GM23338 (cell line): ENCODE measurements around the gene PAM. TPM values are rescaled to one million over a fixed set of nuclear protein-coding genes. Genes with fewer than 3 reads are reported as not detected.

Experiments used
- ATAC-seq: fragments of 200-7000 bp; cut with Tn5 transposase; 3 replicates; pipeline ENCODE4 v1.9.1; 2020
- DNase-seq: peaks from one replicate; pipeline ENCODE4 v3.0.0-alpha.2; 2015; ENCODE audit warnings: low spot score
- H2AFZ ChIP-seq: fragments of 200-600 bp; sonication (generic); 2 replicates; pipeline ENCODE4 v1.8.0; 2016; ENCODE audit warnings: antibody characterized with exemption, mild to moderate bottlenecking, moderate library complexity
- H3F3A ChIP-seq: fragments of 200-600 bp; sonication (generic); replicated peaks from 2 replicates; pipeline ENCODE4 v1.8.0; 2017; ENCODE audit warnings: antibody characterized with exemption, mixed run types, low read depth
- H3K27ac ChIP-seq: fragments of 200-600 bp; sonication (generic); 2 replicates; pipeline ENCODE4 v1.6.1; 2016; ENCODE audit warnings: low read depth
- H3K27me3 ChIP-seq: fragments of 200-600 bp; sonication (generic); 2 replicates; pipeline ENCODE4 v1.8.0; 2016; ENCODE audit warnings: mild to moderate bottlenecking, mixed run types, moderate library complexity; ENCODE audit not compliant: insufficient read depth
- H3K36me3 ChIP-seq: fragments of 200-600 bp; sonication (generic); 2 replicates; pipeline ENCODE4 v1.8.0; 2016; ENCODE audit warnings: mild to moderate bottlenecking; ENCODE audit not compliant: insufficient read depth
- H3K4me1 ChIP-seq: fragments of 200-600 bp; sonication (generic); 2 replicates; pipeline ENCODE4 v1.8.0; 2016; ENCODE audit warnings: mild to moderate bottlenecking, moderate library complexity; ENCODE audit not compliant: insufficient read depth
- H3K4me2 ChIP-seq: fragments of 200-600 bp; sonication (generic); 2 replicates; pipeline ENCODE4 v1.7.1; 2017; ENCODE audit warnings: mixed run types
- H3K4me3 ChIP-seq: fragments of 200-600 bp; sonication (generic); 2 replicates; pipeline ENCODE4 v1.6.1; 2016; ENCODE audit warnings: mixed run types
- H3K79me2 ChIP-seq: fragments of 200-600 bp; sonication (generic); replicated peaks from 2 replicates; pipeline ENCODE4 v1.8.0; 2017; ENCODE audit warnings: mild to moderate bottlenecking; ENCODE audit not compliant: insufficient read depth
- H3K9me2 ChIP-seq: fragments of 200-600 bp; sonication (generic); 2 replicates; pipeline ENCODE4 v1.8.0; 2017; ENCODE audit not compliant: insufficient read depth
- H4K20me1 ChIP-seq: fragments of 200-600 bp; sonication (generic); replicated peaks from 2 replicates; pipeline ENCODE4 v1.8.0; 2017; ENCODE audit warnings: mild to moderate bottlenecking; ENCODE audit not compliant: insufficient read depth
- H3K27ac Mint-ChIP-seq: 2 replicates; pipeline ENCODE4 v1.8.0; 2020; ENCODE audit warnings: inconsistent platforms, mild to moderate bottlenecking, moderate library complexity, mixed read lengths
- H3K27me3 Mint-ChIP-seq: 3 replicates; pipeline ENCODE4 v1.8.0; 2022; ENCODE audit warnings: low read depth, mild to moderate bottlenecking, moderate library complexity, mixed read lengths, inconsistent platforms; ENCODE audit not compliant: insufficient read depth, poor library complexity
- H3K36me3 Mint-ChIP-seq: 3 replicates; pipeline ENCODE4 v1.8.0; 2021; ENCODE audit warnings: low read depth, mild to moderate bottlenecking, inconsistent platforms, moderate library complexity, mixed read lengths
- H3K4me1 Mint-ChIP-seq: 3 replicates; pipeline ENCODE4 v1.8.0; 2020; ENCODE audit warnings: mild to moderate bottlenecking, inconsistent platforms, mixed read lengths
- H3K4me3 Mint-ChIP-seq: 3 replicates; pipeline ENCODE4 v1.8.0; 2021; ENCODE audit warnings: moderate library complexity, mild to moderate bottlenecking, inconsistent platforms, mixed read lengths
- H3K9me3 Mint-ChIP-seq: 3 replicates; pipeline ENCODE4 v1.8.0; 2020; ENCODE audit warnings: moderate library complexity, mild to moderate bottlenecking, inconsistent platforms, mixed read lengths
- CREB1 ChIP-seq: fragments of 250-450 bp; sonication (Bioruptor Pico); IDR thresholded peaks from 2 replicates; pipeline ENCODE4 v1.5.0; 2020; ENCODE audit warnings: low read depth, mild to moderate bottlenecking, moderate library complexity
- CTCF ChIP-seq, 2 experiments: fragments of 200-600 bp in 1 of 2; sonication (generic) in 1 of 2; conservative IDR thresholded peaks; 2 replicates each; pipeline versions ENCODE4 v1.5.1 to v1.6.1; 2016 to 2017; ENCODE audit warnings: antibody characterized with exemption in 2 of 2, low read depth in 2 of 2, mild to moderate bottlenecking in 2 of 2, moderate library complexity in 1 of 2
- ETS1 ChIP-seq: IDR thresholded peaks from 2 replicates; pipeline ENCODE4 v1.6.1; 2016; ENCODE audit warnings: antibody characterized with exemption
- EZH2 ChIP-seq: fragments of 200-600 bp; sonication (generic); IDR thresholded peaks from one replicate; pipeline ENCODE4 v1.8.0; 2017; ENCODE audit warnings: antibody characterized with exemption, mild to moderate bottlenecking, low read depth; ENCODE audit not compliant: unreplicated experiment
- EZH2phosphoT487 ChIP-seq: fragments of 200-600 bp; sonication (generic); IDR thresholded peaks from one replicate; pipeline ENCODE4 v1.8.1; 2018; ENCODE audit warnings: antibody characterized with exemption; ENCODE audit not compliant: unreplicated experiment
- JUNB ChIP-seq: IDR thresholded peaks from one replicate; pipeline ENCODE4 v1.6.1; 2016; ENCODE audit warnings: antibody characterized with exemption; ENCODE audit not compliant: unreplicated experiment
- NANOG ChIP-seq: IDR thresholded peaks from 2 replicates; pipeline ENCODE4 v1.6.1; 2016; ENCODE audit warnings: antibody characterized with exemption, borderline replicate concordance
- POLR2AphosphoS5 ChIP-seq: IDR thresholded peaks from 2 replicates; pipeline ENCODE4 v1.6.1; 2016; ENCODE audit warnings: antibody characterized with exemption, low read depth
- REST ChIP-seq: IDR thresholded peaks from one replicate; pipeline ENCODE4 v1.6.1; 2018; ENCODE audit warnings: antibody characterized with exemption; ENCODE audit not compliant: unreplicated experiment
- STAT1 ChIP-seq: IDR thresholded peaks from one replicate; pipeline ENCODE4 v1.6.1; 2016; ENCODE audit warnings: antibody characterized with exemption; ENCODE audit not compliant: unreplicated experiment
- ZNF114 ChIP-seq: fragments of 250-450 bp; sonication (Bioruptor Pico); IDR thresholded peaks from 2 replicates; pipeline ENCODE4 v1.5.0; 2020; ENCODE audit warnings: mild to moderate bottlenecking, moderate library complexity
- ZNF331 ChIP-seq: fragments of 250-450 bp; sonication (Bioruptor Pico); IDR thresholded peaks from 2 replicates; pipeline ENCODE4 v1.5.0; 2020; ENCODE audit warnings: low read depth, mild to moderate bottlenecking, moderate library complexity
- ZNF462 ChIP-seq: fragments of 250-450 bp; sonication (Bioruptor Pico); IDR thresholded peaks from 2 replicates; pipeline ENCODE4 v1.5.0; 2020; ENCODE audit warnings: mild to moderate bottlenecking, moderate library complexity
- polyA plus RNA-seq: library from polyadenylated mRNA; unstranded; fragments of >200 nt; fragmentation: Nextera tagmentation; extraction: Ambion mirVana; gene quantifications from 2 replicates; pipeline ENCODE4 v1.2.1, GENCODE V29; 2016
- total RNA-seq: library from RNA; depleted of rRNA; stranded (reverse); fragments of >200 nt; shearing (Covaris generic); gene quantifications from 2 replicates; pipeline ENCODE4 v1.2.3, GENCODE V29; 2014

The PAM gene
- total and polyA plus RNA-seq, 2 experiments from 2014 or later: 33.9 to 79.4 TPM

GRCh38 chr5:102818934-102819333, 63.8 kb downstream of the PAM start:
- Mint-ChIP-seq H3K27me3 (no peaks in the 10 kb centered on the region), H3K4me3 (no peak overlapping the region), H3K27ac (no peak overlapping the region), H3K4me1 (peaks cover 11% of the 10 kb centered on the region), H3K9me3 (no peaks in the 10 kb centered on the region), H3K36me3 (no peaks in the 10 kb centered on the region)
- TF ChIP-seq CTCF (conservative IDR thresholded peaks at IDR 0.05; ENCODE audit: low read depth in 2 of 2): no peak
- TF ChIP-seq CREB1 (CRISPR knock-in tag): no peak
- TF ChIP-seq REST: no peak
- TF ChIP-seq EZH2phosphoT487: no peak
- TF ChIP-seq JUNB: no peak
- no peak for TF ChIP-seq ZNF114 (CRISPR knock-in tag)
- no peak for TF ChIP-seq ETS1
- no peak for TF ChIP-seq NANOG
- TF ChIP-seq EZH2: no peak
- no peak for TF ChIP-seq ZNF462
- no peak for TF ChIP-seq STAT1
- TF ChIP-seq ZNF331: no peak
- no peak for TF ChIP-seq POLR2AphosphoS5
- no peak overlapping the region for H3K27ac ChIP-seq
- DNase-seq: no peak
- H3K27me3 ChIP-seq: no peaks in the 10 kb centered on the region
- no peaks in the 10 kb centered on the region; the same call in 1 of the 2 replicates for H3K4me1 ChIP-seq
- no peaks in the 10 kb centered on the region for H3K9me2 ChIP-seq
- ATAC-seq: no peak
- H3K4me3 ChIP-seq: no peak overlapping the region
- H3K4me2 ChIP-seq: no peak overlapping the region
- no peaks in the 10 kb centered on the region for H3K79me2 ChIP-seq
- no peaks in the 10 kb centered on the region for H3K36me3 ChIP-seq
- H2AFZ ChIP-seq: no peak overlapping the region
- H3F3A ChIP-seq: no peaks in the 10 kb centered on the region
- no peaks in the 10 kb centered on the region for H4K20me1 ChIP-seq
